SK-N-SH treated with all-trans-retinoic acid at 6 μM for 48 hours (cell line): ENCODE data around the gene CDC5L.

Experiments
- ATAC-seq: fragments of 200-7000 bp; cut with Tn5 transposase; 3 replicates; pipeline ENCODE4 v1.9.1; 2020; ENCODE audit warnings: mild to moderate bottlenecking, moderate library complexity
- ARNTL ChIP-seq: fragments of 450-650 bp; formaldehyde crosslinking; IDR thresholded peaks from 2 replicates; pipeline ENCODE4 v1.5.0; 2020; ENCODE audit warnings: low read depth, mild to moderate bottlenecking, moderate library complexity, borderline replicate concordance
- BACH2 ChIP-seq: fragments of 250-450 bp; sonication (Bioruptor Pico); IDR thresholded peaks from 2 replicates; pipeline ENCODE4 v1.9.0; 2021; ENCODE audit warnings: mild to moderate bottlenecking, borderline replicate concordance
- CSDC2 ChIP-seq: fragments of 250-450 bp; sonication (Bioruptor Pico); IDR thresholded peaks from 2 replicates; pipeline ENCODE4 v1.5.0; 2020; ENCODE audit warnings: mild to moderate bottlenecking, moderate library complexity
- ESRRG ChIP-seq: fragments of 250-450 bp; sonication (Bioruptor Pico); IDR thresholded peaks from 2 replicates; pipeline ENCODE4 v1.6.1; 2021; ENCODE audit warnings: mild to moderate bottlenecking
- GLIS3 ChIP-seq: fragments of 250-450 bp; sonication (Bioruptor Pico); IDR thresholded peaks from 2 replicates; pipeline ENCODE4 v1.5.0; 2020; ENCODE audit warnings: mild to moderate bottlenecking, moderate library complexity
- OSR1 ChIP-seq: fragments of 250-450 bp; sonication (Bioruptor Pico); IDR thresholded peaks from 2 replicates; pipeline ENCODE4 v1.8.0; 2022; ENCODE audit warnings: moderate library complexity, mild to moderate bottlenecking, inconsistent platforms
- PPARA ChIP-seq: fragments of 250-450 bp; sonication (Bioruptor Pico); IDR thresholded peaks from 2 replicates; pipeline ENCODE4 v1.5.0; 2020; ENCODE audit warnings: mild to moderate bottlenecking, borderline replicate concordance
- TCF4 ChIP-seq: fragments of 250-450 bp; sonication (Bioruptor Pico); IDR thresholded peaks from 2 replicates; pipeline ENCODE4 v1.8.0; 2021; ENCODE audit warnings: mild to moderate bottlenecking, moderate library complexity, borderline replicate concordance
- TOX ChIP-seq: fragments of 250-450 bp; sonication (Bioruptor Pico); IDR thresholded peaks from 2 replicates; pipeline ENCODE4 v1.8.0; 2021; ENCODE audit warnings: mild to moderate bottlenecking, moderate library complexity, borderline replicate concordance
- ZC3H10 ChIP-seq: fragments of 250-450 bp; sonication (Bioruptor Pico); IDR thresholded peaks from 2 replicates; pipeline ENCODE4 v1.5.1; 2021; ENCODE audit warnings: mild to moderate bottlenecking, moderate library complexity
- ZFP3 ChIP-seq: fragments of 250-450 bp; sonication (Bioruptor Pico); IDR thresholded peaks from 2 replicates; pipeline ENCODE4 v1.5.0; 2020; ENCODE audit warnings: mild to moderate bottlenecking, moderate library complexity
- ZNF565 ChIP-seq: fragments of 450-650 bp; formaldehyde crosslinking; conservative IDR thresholded peaks from 2 replicates; pipeline ENCODE4 v1.5.0; 2020; ENCODE audit warnings: low read depth, mild to moderate bottlenecking, moderate library complexity
- TF ChIP-seq, protein P1 (sequence below): fragments of 250-450 bp; sonication (Bioruptor Pico); IDR thresholded peaks from 2 replicates; pipeline ENCODE4 v1.5.1; 2021; ENCODE audit warnings: mild to moderate bottlenecking, moderate library complexity
- TF ChIP-seq, protein P2 (sequence below): fragments of 250-450 bp; sonication (Bioruptor Pico); IDR thresholded peaks from 2 replicates; pipeline ENCODE4 v1.5.0; 2020; ENCODE audit warnings: mild to moderate bottlenecking, moderate library complexity
- TF ChIP-seq, protein P3 (sequence below): fragments of 250-450 bp; sonication (Bioruptor Pico); IDR thresholded peaks from 2 replicates; pipeline ENCODE4 v1.8.0; 2021; ENCODE audit warnings: low read depth, mild to moderate bottlenecking, moderate library complexity, borderline replicate concordance
- TF ChIP-seq, protein P4 (sequence below): fragments of 250-450 bp; sonication (Bioruptor Pico); IDR thresholded peaks from 2 replicates; pipeline ENCODE4 v1.5.1; 2020; ENCODE audit warnings: low read depth, mild to moderate bottlenecking, moderate library complexity
- TF ChIP-seq, protein P5 (sequence below): fragments of 250-450 bp; sonication (Bioruptor Pico); IDR thresholded peaks from 2 replicates; pipeline ENCODE4 v1.8.0; 2020; ENCODE audit warnings: mild to moderate bottlenecking, moderate library complexity, borderline replicate concordance

The CDC5L gene

DNA sequence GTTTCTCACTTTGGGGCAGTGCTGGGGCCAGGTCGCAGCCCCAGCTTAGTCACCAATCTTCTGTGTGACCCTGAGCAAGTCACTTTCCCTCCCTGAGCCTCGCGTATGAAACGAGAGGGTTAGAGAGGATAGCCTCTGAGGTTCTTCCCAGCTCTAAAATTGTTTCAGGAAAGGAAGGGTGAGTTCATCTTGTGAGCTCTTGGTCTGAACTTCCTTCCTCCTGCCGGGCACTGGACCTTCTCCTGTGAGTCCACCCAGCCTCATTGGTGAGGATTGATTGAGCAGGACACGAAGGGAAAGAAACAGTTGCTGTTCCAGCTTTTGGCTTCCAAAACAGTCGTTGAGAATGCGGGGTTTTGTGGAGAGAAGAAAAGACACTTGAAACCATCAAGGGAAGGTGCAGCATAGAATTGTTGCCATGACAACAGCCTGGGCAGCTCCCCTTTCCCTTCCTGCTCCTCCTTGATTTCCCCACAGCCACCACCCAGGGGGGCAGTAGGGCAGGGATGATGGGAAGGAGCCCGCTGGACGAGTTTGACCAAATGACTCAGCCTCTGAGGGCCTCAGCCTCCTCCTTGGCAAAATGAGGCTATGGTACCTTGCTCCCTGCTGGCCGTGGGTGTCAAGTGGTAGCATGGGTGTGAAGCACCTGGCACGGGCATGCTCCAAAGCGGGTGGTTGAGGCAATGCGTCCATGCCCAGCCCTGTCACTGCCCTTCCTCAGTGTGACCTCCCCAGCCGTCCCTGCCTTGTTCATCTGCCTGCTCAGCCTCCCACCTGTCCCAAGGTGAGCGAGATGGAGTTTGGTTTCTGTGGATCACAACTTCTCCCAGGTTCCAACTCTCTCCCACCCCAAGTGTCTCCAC lies 107.8 kb downstream of the CDC5L start:
- no peak for TF ChIP-seq GLIS3 (CRISPR knock-in tag)
- no peak for TF ChIP-seq PPARA (CRISPR knock-in tag)
- TF ChIP-seq BACH2 (CRISPR knock-in tag): no peak
- TF ChIP-seq, protein P1, sequence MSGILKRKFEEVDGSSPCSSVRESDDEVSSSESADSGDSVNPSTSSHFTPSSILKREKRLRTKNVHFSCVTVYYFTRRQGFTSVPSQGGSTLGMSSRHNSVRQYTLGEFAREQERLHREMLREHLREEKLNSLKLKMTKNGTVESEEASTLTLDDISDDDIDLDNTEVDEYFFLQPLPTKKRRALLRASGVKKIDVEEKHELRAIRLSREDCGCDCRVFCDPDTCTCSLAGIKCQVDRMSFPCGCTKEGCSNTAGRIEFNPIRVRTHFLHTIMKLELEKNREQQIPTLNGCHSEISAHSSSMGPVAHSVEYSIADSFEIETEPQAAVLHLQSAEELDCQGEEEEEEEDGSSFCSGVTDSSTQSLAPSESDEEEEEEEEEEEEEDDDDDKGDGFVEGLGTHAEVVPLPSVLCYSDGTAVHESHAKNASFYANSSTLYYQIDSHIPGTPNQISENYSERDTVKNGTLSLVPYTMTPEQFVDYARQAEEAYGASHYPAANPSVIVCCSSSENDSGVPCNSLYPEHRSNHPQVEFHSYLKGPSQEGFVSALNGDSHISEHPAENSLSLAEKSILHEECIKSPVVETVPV: no peak
- no peak for TF ChIP-seq OSR1
- TF ChIP-seq, all 23 proteins: peak for 0

DNA sequence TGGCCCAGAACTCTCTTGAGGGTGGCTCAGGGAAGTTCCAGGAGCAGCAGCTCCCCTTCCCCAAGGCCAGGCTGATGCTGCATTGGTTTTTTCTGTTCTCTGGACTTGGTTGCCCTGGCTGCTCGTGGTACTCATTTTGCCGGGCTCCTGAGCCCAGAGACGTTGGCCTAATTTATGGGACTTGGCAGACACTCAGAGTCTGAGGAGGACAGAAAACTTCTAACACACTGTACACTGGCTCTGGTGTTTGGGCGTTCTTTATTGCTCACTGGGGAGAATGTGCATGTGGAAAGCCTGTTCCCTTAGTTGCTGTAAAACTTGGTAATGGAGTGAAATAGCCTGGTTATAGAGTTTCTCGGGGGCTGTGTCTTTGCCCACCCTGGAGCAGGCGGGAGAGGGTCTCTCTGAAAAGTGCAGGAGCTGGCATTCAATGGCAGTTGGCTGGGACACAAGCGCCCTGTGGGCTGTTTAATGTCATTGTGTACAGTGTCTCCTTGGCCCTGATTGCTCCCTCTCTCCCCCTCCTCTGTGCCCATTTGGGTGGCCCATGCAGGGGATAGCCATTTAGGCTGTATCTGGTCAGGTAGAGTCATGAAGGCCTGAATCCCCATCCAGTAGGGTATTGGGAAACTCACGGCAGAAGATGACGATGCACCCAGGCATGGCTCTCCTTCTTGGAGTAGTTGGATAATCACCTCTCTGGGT lies 109.3 kb downstream of the CDC5L start:
- TF ChIP-seq, protein P1: no peak
- TF ChIP-seq ZFP3: no peak
- ATAC-seq: no peak

More for the DNA sequence above, 107.8 kb downstream of the CDC5L start:
- ATAC-seq: no peak

DNA sequence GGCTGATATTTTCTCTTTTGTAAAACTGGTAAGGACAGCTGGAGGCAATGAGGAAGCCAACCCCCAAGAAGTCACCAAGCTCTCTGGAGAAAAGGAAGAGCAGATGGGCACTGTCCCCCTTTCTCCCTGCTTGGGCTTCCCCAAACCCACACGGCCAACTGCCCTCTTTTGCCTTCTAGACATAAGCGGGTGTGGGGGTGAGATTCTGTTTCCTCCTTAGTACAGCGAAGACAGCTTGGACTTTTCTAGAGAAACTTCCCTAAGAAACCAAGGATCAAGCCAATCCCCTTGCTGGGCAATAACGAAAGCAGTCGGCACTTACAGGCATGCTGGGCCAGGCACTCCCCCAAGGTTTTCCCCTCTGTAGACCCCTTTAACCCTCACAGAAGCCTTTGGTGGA lies 110.3 kb downstream of the CDC5L start:
- ATAC-seq: no peak
- TF ChIP-seq TCF4 (CRISPR knock-in tag) (no peak), ARNTL (CRISPR knock-in tag) (no peak), ZC3H10 (CRISPR knock-in tag) (no peak), ZFP3 (no peak), CSDC2 (no peak), ESRRG (CRISPR knock-in tag) (no peak), TOX (no peak), BACH2 (CRISPR knock-in tag) (no peak), ZNF565 (CRISPR knock-in tag) (no peak)
- TF ChIP-seq, protein P2, sequence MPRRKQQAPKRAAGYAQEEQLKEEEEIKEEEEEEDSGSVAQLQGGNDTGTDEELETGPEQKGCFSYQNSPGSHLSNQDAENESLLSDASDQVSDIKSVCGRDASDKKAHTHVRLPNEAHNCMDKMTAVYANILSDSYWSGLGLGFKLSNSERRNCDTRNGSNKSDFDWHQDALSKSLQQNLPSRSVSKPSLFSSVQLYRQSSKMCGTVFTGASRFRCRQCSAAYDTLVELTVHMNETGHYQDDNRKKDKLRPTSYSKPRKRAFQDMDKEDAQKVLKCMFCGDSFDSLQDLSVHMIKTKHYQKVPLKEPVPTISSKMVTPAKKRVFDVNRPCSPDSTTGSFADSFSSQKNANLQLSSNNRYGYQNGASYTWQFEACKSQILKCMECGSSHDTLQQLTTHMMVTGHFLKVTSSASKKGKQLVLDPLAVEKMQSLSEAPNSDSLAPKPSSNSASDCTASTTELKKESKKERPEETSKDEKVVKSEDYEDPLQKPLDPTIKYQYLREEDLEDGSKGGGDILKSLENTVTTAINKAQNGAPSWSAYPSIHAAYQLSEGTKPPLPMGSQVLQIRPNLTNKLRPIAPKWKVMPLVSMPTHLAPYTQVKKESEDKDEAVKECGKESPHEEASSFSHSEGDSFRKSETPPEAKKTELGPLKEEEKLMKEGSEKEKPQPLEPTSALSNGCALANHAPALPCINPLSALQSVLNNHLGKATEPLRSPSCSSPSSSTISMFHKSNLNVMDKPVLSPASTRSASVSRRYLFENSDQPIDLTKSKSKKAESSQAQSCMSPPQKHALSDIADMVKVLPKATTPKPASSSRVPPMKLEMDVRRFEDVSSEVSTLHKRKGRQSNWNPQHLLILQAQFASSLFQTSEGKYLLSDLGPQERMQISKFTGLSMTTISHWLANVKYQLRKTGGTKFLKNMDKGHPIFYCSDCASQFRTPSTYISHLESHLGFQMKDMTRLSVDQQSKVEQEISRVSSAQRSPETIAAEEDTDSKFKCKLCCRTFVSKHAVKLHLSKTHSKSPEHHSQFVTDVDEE: no peak
- TF ChIP-seq, protein P3, sequence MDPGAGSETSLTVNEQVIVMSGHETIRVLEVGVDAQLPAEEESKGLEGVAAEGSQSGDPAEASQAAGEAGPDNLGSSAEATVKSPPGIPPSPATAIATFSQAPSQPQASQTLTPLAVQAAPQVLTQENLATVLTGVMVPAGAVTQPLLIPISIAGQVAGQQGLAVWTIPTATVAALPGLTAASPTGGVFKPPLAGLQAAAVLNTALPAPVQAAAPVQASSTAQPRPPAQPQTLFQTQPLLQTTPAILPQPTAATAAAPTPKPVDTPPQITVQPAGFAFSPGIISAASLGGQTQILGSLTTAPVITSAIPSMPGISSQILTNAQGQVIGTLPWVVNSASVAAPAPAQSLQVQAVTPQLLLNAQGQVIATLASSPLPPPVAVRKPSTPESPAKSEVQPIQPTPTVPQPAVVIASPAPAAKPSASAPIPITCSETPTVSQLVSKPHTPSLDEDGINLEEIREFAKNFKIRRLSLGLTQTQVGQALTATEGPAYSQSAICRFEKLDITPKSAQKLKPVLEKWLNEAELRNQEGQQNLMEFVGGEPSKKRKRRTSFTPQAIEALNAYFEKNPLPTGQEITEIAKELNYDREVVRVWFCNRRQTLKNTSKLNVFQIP: no peak
- TF ChIP-seq, protein P4, sequence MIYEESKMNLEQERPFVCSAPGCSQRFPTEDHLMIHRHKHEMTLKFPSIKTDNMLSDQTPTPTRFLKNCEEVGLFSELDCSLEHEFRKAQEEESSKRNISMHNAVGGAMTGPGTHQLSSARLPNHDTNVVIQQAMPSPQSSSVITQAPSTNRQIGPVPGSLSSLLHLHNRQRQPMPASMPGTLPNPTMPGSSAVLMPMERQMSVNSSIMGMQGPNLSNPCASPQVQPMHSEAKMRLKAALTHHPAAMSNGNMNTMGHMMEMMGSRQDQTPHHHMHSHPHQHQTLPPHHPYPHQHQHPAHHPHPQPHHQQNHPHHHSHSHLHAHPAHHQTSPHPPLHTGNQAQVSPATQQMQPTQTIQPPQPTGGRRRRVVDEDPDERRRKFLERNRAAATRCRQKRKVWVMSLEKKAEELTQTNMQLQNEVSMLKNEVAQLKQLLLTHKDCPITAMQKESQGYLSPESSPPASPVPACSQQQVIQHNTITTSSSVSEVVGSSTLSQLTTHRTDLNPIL: no peak
- TF ChIP-seq, protein P5, sequence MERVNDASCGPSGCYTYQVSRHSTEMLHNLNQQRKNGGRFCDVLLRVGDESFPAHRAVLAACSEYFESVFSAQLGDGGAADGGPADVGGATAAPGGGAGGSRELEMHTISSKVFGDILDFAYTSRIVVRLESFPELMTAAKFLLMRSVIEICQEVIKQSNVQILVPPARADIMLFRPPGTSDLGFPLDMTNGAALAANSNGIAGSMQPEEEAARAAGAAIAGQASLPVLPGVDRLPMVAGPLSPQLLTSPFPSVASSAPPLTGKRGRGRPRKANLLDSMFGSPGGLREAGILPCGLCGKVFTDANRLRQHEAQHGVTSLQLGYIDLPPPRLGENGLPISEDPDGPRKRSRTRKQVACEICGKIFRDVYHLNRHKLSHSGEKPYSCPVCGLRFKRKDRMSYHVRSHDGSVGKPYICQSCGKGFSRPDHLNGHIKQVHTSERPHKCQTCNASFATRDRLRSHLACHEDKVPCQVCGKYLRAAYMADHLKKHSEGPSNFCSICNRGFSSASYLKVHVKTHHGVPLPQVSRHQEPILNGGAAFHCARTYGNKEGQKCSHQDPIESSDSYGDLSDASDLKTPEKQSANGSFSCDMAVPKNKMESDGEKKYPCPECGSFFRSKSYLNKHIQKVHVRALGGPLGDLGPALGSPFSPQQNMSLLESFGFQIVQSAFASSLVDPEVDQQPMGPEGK (CRISPR knock-in tag): no peak
- TF ChIP-seq, all 23 proteins: peak for 0
